ENCODE results near the gene NTMT2. TPM values are rescaled to one million over a fixed set of nuclear protein-coding genes. Genes with fewer than 3 reads are reported as not detected.
"Not testable (repeated sequence)": the region's sequence is repeated elsewhere in the genome, so short reads cannot be mapped to it uniquely, and the experiment has no call there.

NTMT2 gene
- total RNA-seq, 8 experiments from 2014 or later = not detected

- Histone ChIP-seq H3K4me3 (no peak overlapping the region), H3K4me1 (replicated peaks in 1 of 2) (peaks cover 2 to 11% of the 10 kb centered on the region in 2 donors), H3K27ac (no peak overlapping the region)
- whole genome bisulfite sequencing, 10 experiments = 80 to 100% (median 88%) methylated on average over 2 to 7 of the region's 7 CpGs; no CpG with 5 or more reads in 3 of the 10 experiments
- in situ Hi-C loops (cut with MboI; ENCODE audit: low pct_unique_long_range_greater_than_20kb in 2 of 9, low sequenced_read_pairs in 9 of 9, unreplicated experiment in 9 of 9) = no loop called here
- no peak for ATAC-seq (replicated peaks in 6 of 8)
Observed at GRCh38 chr1:170166518-170167180, 20.9 kb downstream of the NTMT2 start.

GRCh38 chr1:170168265-170168664 is 22.5 kb downstream of the NTMT2 start:
- in situ Hi-C loops (cut with MboI; ENCODE audit: low pct_unique_long_range_greater_than_20kb in 2 of 9, low sequenced_read_pairs in 9 of 9, unreplicated experiment in 9 of 9) = no loop called here
- peak in 7 of 8 experiments; percentile 29 to 86 (median 56) for ATAC-seq (replicated peaks in 6 of 8)
- WGBS, 10 experiments = 62 to 100% (median 72%) methylated on average over 1 of the region's 1 CpG; no CpG with 5 or more reads in 4 of the 10 experiments
- Histone ChIP-seq H3K4me1 (replicated peaks in 1 of 2) (peaks cover 2 to 11% of the 10 kb centered on the region in 2 donors), H3K27ac (no peak overlapping the region), H3K4me3 (no peak overlapping the region)

GRCh38 chr1:170170513-170170912 is 24.8 kb downstream of the NTMT2 start:
- 50 to 93% (median 70%) methylated on average over 2 to 4 of the region's 4 CpGs for WGBS, 10 experiments
- H3K27ac ChIP-seq; in situ Hi-C loops (cut with MboI; ENCODE audit: low pct_unique_long_range_greater_than_20kb in 2 of 9, low sequenced_read_pairs in 9 of 9, unreplicated experiment in 9 of 9); ATAC-seq (replicated peaks in 6 of 8); H3K4me3 ChIP-seq: not testable (repeated sequence)
- H3K4me1 ChIP-seq (replicated peaks in 1 of 2) = peaks cover 2 to 11% of the 10 kb centered on the region in 2 donors

GRCh38 chr1:170174395-170174794 is 28.6 kb downstream of the NTMT2 start:
- in situ Hi-C loops (cut with MboI; ENCODE audit: low pct_unique_long_range_greater_than_20kb in 2 of 9, low sequenced_read_pairs in 9 of 9, unreplicated experiment in 9 of 9) = no loop called here
- H3K4me3 ChIP-seq = no peak overlapping the region
- H3K4me1 ChIP-seq (replicated peaks in 1 of 2) = no peaks in the 10 kb centered on the region
- WGBS, 10 experiments = 43 to 100% (median 89%) methylated on average over 2 to 7 of the region's 7 CpGs
- H3K27ac ChIP-seq = no peak overlapping the region
- ATAC-seq (replicated peaks in 6 of 8) = no peak

- WGBS, 10 experiments = 29 to 100% (median 88%) methylated on average over 1 to 5 of the region's 5 CpGs; no CpG with 5 or more reads in 2 of the 10 experiments
- ATAC-seq (replicated peaks in 6 of 8) = no peak
- no peaks in the 10 kb centered on the region for H3K4me1 ChIP-seq (replicated peaks in 1 of 2)
- no peak overlapping the region for H3K27ac ChIP-seq
- no peak overlapping the region for H3K4me3 ChIP-seq
- in situ Hi-C loops (cut with MboI; ENCODE audit: low pct_unique_long_range_greater_than_20kb in 2 of 9, low sequenced_read_pairs in 9 of 9, unreplicated experiment in 9 of 9) = no loop called here
Observed at GRCh38 chr1:170175041-170175440, 29.3 kb downstream of the NTMT2 start.

GRCh38 chr1:170175484-170175883 is 29.7 kb downstream of the NTMT2 start:
- Histone ChIP-seq H3K27ac (no peak overlapping the region), H3K4me1 (replicated peaks in 1 of 2) (no peaks in the 10 kb centered on the region), H3K4me3 (no peak overlapping the region)
- in situ Hi-C loops (cut with MboI; ENCODE audit: low pct_unique_long_range_greater_than_20kb in 2 of 9, low sequenced_read_pairs in 9 of 9, unreplicated experiment in 9 of 9) = no loop called here
- ATAC-seq (replicated peaks in 6 of 8) = no peak
- 0 to 100% (median 76%) methylated on average over 1 of the region's 1 CpG; no CpG with 5 or more reads in 4 of the 10 experiments for WGBS, 10 experiments

- no peak for ATAC-seq (replicated peaks in 6 of 8)
- Histone ChIP-seq H3K27ac (no peak overlapping the region), H3K4me3 (no peak overlapping the region), H3K4me1 (replicated peaks in 1 of 2) (no peaks in the 10 kb centered on the region)
- 37 to 100% (median 79%) methylated on average over 1 to 3 of the region's 3 CpGs; no CpG with 5 or more reads in 4 of the 10 experiments for WGBS, 10 experiments
- in situ Hi-C loops (cut with MboI; ENCODE audit: low pct_unique_long_range_greater_than_20kb in 2 of 9, low sequenced_read_pairs in 9 of 9, unreplicated experiment in 9 of 9) = no loop called here
Observed at GRCh38 chr1:170176772-170177171, 31.0 kb downstream of the NTMT2 start.

GRCh38 chr1:170182442-170182841 is 36.7 kb downstream of the NTMT2 start:
- 17 to 90% (median 64%) methylated on average over 1 to 2 of the region's 2 CpGs; no CpG with 5 or more reads in 3 of the 10 experiments for WGBS, 10 experiments
- in situ Hi-C loops (cut with MboI; ENCODE audit: low pct_unique_long_range_greater_than_20kb in 2 of 9, low sequenced_read_pairs in 9 of 9, unreplicated experiment in 9 of 9) = no loop called here
- Histone ChIP-seq H3K4me3 (no peak overlapping the region), H3K27ac (no peak overlapping the region), H3K4me1 (replicated peaks in 1 of 2) (no peaks in the 10 kb centered on the region)
- ATAC-seq (replicated peaks in 6 of 8) = no peak

- Histone ChIP-seq H3K4me3 (no peak overlapping the region), H3K27ac (no peak overlapping the region), H3K4me1 (replicated peaks in 1 of 2) (no peaks in the 10 kb centered on the region)
- in situ Hi-C loops (cut with MboI; ENCODE audit: low pct_unique_long_range_greater_than_20kb in 2 of 9, low sequenced_read_pairs in 9 of 9, unreplicated experiment in 9 of 9) = no loop called here
- no peak for ATAC-seq (replicated peaks in 6 of 8)
Observed at GRCh38 chr1:170192546-170192945, 46.8 kb downstream of the NTMT2 start.

GRCh38 chr1:170194451-170194850 is 48.7 kb downstream of the NTMT2 start:
- no peak overlapping the region for H3K4me3 ChIP-seq
- H3K4me1 ChIP-seq (replicated peaks in 1 of 2) = no peaks in the 10 kb centered on the region
- WGBS, 10 experiments = 18 to 89% (median 73%) methylated on average over 1 of the region's 1 CpG; no CpG with 5 or more reads in 1 of the 10 experiments
- H3K27ac ChIP-seq = no peak overlapping the region
- in situ Hi-C loops (cut with MboI; ENCODE audit: low pct_unique_long_range_greater_than_20kb in 2 of 9, low sequenced_read_pairs in 9 of 9, unreplicated experiment in 9 of 9) = no loop called here
- ATAC-seq (replicated peaks in 6 of 8) = no peak

- ATAC-seq (replicated peaks in 6 of 8) = peak in 3 of 8 experiments; percentile 49 to 75 (median 70)
- no peak overlapping the region for H3K27ac ChIP-seq
- no peak overlapping the region for H3K4me3 ChIP-seq
- 0 to 100% (median 68%) methylated on average over 1 to 2 of the region's 2 CpGs for WGBS, 10 experiments
- peaks cover 0 to 6% of the 10 kb centered on the region in 2 donors for H3K4me1 ChIP-seq (replicated peaks in 1 of 2)
- in situ Hi-C loops (cut with MboI; ENCODE audit: low pct_unique_long_range_greater_than_20kb in 2 of 9, low sequenced_read_pairs in 9 of 9, unreplicated experiment in 9 of 9) = no loop called here
Observed at GRCh38 chr1:170196490-170197236, 50.9 kb downstream of the NTMT2 start.

- ATAC-seq (replicated peaks in 6 of 8) = no peak
- 80 to 100% (median 88%) methylated on average over 1 of the region's 1 CpG; no CpG with 5 or more reads in 3 of the 10 experiments for WGBS, 10 experiments
- Histone ChIP-seq H3K4me3 (no peak overlapping the region), H3K27ac (no peak overlapping the region), H3K4me1 (replicated peaks in 1 of 2) (peaks cover 0 to 6% of the 10 kb centered on the region in 2 donors)
- in situ Hi-C loops (cut with MboI; ENCODE audit: low pct_unique_long_range_greater_than_20kb in 2 of 9, low sequenced_read_pairs in 9 of 9, unreplicated experiment in 9 of 9) = no loop called here
Observed at GRCh38 chr1:170198090-170198489, 52.3 kb downstream of the NTMT2 start.

- Histone ChIP-seq H3K4me1 (replicated peaks in 1 of 2) (peaks cover 0 to 6% of the 10 kb centered on the region in 2 donors), H3K4me3 (no peak overlapping the region), H3K27ac (no peak overlapping the region)
- in situ Hi-C loops (cut with MboI; ENCODE audit: low pct_unique_long_range_greater_than_20kb in 2 of 9, low sequenced_read_pairs in 9 of 9, unreplicated experiment in 9 of 9) = no loop called here
- no peak for ATAC-seq (replicated peaks in 6 of 8)
Observed at GRCh38 chr1:170198584-170198983, 52.8 kb downstream of the NTMT2 start.
